ENCODE measurements around the gene RGS6.

DNA sequence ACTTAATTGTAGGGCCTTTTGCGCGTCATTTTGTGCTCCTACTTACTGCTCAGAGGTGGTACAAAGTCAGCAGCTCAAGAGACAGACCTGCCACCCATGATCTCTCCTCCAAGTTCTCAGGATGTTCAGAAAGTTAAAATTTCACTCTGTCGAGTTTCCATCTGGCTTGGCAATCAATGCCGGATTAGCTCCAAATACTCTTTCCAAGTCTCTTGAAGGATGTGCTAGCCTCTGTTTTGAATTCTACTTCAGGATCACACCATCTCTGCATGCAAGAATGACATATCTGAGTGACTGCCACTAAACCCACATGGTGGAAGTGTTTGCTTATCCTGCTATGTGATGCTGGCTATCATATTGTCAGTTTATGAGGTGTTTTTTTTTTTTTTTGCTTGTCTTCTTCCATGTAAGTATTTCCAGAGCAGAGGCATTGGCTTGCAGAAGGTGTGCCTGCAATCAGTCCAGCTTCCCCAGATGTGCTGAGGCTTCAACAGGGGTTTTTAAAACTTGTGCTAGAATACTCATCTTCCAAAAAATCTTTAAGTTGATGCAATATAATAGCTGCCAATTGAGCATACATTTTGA lies 125.6 kb downstream of the RGS6 start:
- TF ChIP-seq, protein P1, sequence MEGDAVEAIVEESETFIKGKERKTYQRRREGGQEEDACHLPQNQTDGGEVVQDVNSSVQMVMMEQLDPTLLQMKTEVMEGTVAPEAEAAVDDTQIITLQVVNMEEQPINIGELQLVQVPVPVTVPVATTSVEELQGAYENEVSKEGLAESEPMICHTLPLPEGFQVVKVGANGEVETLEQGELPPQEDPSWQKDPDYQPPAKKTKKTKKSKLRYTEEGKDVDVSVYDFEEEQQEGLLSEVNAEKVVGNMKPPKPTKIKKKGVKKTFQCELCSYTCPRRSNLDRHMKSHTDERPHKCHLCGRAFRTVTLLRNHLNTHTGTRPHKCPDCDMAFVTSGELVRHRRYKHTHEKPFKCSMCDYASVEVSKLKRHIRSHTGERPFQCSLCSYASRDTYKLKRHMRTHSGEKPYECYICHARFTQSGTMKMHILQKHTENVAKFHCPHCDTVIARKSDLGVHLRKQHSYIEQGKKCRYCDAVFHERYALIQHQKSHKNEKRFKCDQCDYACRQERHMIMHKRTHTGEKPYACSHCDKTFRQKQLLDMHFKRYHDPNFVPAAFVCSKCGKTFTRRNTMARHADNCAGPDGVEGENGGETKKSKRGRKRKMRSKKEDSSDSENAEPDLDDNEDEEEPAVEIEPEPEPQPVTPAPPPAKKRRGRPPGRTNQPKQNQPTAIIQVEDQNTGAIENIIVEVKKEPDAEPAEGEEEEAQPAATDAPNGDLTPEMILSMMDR (conservative IDR thresholded peaks at IDR 0.05 in 1 of 2, IDR thresholded peaks at IDR 0.05 in 1 of 2; ENCODE audit: low read depth in 1 of 2, low read length in 2 of 2) = no peak
- TF ChIP-seq EZH2 (IDR thresholded peaks at IDR 0.05; ENCODE audit: low read length, missing control alignments) = no peak

All from fibroblast of lung (primary cell).